Measurements from ENCODE around the gene TPSAB1.
"Not testable (repeated sequence)": the region's sequence is repeated elsewhere in the genome, so short reads cannot be mapped to it uniquely, and the experiment has no call there.

TPSAB1 gene

DNA sequence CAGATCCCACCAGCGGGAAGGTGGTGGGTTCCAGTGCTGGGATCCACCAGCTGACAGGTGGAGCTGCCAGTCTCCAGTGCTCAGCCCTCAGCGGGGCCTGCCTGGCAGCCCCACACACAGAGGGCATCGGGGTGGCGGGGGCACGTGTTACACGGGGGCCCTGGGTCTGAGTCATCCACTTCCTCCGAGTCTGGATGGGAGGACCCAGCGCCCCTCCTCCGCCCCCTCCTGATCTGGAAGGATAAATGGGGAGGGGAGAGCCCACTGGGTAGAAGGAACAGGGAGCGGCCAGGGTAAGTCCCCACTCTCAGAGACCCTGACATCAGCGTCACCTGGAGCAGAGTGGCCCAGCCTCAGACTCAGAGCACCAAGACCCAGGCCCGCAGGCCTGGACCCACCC, at the start of gene TPSAB1:
TPSAB1 (plus strand) TSS at position 270 of the 400 bp plus-strand sequence. CDS start 234 bp downstream, outside the sequence.
- not testable (repeated sequence) for DNase-seq

DNA sequence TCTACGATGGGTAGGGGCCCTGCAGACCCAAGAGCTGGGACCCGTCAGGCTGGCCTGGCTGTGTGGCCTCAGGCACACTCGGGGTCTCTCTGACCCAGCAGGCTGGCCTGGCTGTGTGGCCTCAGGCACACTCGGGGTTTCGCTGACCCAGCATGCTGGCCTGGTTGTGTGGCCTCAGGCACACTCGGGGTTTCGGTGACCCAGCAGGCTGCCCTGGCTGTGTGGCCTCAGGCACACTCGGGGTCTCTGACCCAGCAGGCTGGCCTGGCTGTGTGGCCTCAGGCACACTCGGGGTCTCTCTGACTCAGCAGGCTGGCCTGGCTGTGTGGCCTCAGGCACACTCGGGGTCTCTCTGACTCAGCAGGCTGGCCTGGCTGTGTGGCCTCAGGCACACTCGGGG, 49.7 kb upstream of the TPSAB1 start:
- DNase-seq, result not testable (repeated sequence)

DNA sequence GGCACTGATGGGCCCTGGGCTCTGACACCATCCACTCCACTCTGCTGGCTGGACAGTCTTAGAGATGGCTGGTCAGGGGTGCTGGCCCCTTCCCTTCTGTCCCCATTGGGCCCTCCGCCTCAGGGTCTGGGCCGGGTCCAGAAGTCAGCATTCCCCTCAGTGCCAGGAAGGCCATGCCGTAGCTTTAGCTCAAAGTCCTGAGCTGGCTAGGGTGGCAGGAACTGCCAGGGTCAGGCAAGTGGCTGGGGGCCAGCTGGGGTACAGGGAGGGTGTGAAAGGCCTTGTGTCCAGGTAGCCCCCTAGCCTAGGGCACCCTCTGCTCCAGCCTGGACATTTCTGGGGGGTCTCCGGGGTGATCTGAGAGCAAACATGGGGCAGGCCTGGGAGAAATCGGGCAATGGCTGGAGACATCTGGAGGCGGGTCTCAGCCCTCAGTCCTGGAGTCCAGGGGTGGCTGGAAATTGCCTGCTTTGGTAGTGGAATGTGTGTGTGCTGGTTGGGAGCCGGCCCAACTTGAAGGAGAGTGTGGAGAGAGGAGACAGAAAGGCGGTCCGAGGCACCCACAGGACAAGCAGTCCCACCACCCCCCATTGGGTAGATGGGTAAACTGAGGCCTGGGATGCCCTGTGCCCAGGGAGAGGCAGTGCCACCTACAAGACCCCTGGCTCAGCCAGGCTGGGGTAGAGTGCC, 48.0 kb upstream of the TPSAB1 start:
- no peak for DNase-seq

DNA sequence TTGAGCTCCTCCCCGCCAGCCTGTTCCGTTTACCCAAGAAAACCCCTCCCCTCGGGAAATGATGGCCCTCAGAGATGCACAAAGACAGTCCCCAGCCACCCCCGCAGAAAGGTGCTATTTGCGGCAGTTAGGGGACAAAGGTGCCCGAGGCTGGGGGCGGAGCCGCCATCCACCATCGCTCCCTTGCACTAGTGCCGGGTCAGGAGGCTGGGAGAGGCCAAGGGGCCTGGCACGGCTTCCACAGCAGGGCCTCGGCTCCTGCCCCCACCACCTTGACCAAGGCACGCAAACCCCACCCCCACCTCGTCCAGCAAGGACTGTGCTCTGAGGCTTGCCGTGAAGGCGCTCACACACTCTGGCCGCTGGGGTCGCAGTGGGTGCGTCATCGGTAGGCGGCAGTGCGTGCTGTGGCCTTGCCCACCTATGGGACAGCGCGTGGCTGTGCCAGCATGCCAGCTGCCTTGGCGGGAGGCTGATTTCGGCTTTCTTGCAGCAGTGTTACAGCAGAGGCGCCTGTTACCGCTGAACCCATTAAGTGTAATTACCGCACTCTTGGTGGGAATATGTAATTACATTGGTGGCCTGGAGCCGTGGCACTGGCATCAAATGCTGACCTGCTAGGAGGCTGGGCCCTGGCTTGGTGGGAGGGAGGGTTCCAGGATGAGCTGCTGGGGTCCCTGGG, 47.2 kb upstream of the TPSAB1 start:
- no peak for DNase-seq

DNA sequence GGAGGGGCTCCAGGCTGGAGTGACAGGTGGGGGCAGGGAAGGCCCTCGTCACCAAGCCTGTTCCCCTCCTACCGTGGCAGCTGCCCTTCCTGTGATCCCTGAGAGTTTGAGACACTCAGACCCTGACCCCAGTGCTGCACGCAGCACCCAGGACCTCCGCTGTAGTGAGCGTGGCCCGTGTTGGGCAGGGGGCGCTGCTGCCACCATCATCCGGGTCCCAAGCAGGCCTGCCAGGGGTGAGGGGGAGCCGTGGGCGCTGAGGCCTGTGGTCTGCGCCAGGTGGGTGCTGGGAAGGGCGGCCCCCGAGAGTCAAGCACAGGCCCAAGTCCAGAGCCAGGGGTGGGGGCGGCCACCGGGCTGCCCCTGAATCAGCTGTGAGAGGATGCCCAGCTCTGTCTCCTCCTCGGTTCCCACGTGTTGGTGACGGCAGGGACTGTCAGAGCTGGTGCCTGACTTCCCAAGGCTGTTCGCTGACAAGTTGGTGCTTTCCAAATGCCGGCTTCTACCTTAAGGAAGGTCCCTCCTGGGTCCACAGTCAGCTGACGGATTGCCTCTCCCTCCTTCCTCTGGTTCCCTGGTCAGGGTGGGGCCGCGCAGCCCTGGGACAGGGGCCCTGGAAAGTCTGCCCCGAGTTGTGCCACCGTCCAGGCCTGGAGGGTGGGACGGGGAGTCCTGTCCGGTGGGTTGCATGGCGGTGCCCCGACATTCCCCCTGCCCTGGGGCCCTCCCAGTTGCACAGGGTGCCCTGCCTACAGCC, 46.5 kb upstream of the TPSAB1 start:
- DNase-seq, result no peak

DNA sequence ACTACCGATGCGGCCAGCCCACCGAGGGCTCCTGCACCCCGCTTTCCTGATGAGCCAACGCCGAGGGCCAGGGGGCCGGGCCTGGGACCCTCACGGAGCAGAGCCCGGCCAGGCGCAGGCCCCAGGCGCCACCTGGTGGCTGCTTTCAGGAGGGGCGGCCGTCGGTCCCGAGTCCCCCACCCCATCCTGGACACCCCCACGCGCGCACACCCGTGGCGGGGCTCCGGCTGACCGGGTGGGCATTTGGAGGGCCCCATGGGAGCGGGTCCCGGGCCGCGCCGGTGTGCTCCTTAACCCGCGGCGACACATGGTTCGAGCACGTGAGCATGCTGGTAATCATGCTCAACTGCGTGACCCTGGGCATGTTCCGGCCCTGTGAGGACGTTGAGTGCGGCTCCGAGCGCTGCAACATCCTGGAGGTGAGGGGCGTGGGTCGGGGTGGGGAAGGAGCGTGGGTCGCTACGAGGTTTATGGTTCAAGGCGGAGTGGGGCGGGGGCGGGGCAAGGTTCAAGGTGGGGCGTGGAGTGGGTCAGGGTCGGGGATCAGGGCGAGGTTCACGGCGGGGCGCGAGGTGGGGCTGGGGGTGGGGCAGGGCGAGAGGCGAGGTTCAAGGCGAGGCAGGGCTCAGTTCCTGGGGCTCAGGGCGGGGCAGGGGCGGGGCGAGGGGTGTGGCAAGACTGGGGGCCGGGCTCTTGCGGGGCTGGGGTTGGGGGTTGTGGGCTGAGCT, 45.7 kb upstream of the TPSAB1 start:
- no peak for DNase-seq

DNA sequence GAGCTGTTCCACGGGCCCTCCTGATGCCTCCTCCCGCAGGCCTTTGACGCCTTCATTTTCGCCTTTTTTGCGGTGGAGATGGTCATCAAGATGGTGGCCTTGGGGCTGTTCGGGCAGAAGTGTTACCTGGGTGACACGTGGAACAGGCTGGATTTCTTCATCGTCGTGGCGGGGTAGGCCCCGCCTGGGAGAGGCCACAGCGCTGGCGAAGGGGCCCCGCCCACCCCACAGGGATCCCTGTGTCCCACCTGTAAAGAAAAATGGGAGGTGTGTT, 45.2 kb upstream of the TPSAB1 start:
- no peak for DNase-seq

DNA sequence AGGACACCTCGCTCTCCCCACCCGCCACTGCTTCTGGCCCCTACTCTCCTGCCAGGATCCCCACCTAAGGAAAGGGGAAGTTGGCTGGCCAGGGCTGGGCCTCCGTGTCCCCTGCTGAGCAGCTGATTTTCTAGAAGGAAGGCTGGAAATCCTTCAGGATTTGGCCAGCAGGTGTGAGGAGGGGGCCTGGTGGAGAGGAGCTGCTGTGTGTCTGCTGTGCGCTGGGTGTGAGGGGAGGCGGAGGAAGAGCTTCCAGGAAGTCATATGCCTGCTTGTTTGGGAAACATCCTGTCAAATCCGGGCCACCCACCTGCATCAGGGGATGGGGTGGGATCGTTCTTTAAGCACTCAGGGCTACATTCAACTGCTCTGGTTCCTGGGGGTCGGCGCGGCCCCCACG, 44.0 kb upstream of the TPSAB1 start:
- no peak for DNase-seq

DNA sequence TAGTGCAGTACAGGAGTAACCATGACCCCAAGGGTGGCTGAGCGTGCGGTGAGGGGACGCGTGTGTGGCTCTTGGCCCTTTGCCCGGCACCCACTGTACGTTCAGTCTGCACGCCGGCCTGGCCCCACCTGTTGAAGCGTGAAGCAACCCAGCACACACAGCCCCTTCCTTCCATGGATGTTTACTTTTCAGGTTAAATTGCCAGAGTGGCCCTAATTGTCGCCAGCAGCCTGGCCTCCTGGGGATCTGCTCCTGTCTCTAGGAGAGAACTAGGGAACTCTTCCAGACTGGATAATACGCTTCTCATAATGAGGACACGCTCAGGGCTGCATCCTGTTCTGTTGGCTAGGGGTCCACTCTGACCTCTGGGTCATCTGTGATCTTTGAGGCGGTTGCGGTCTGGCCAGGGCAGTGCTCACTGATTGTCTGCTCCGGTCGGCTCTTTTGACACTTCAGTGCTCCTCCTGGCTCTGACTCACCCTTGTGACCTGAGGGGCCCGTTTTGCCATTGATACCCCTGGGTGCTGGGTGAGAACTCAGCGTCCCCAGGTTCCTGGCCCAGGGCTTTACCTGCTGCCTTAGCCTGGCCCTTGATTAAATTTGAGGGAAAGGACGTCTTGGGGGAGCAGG, 43.2 kb upstream of the TPSAB1 start:
- no peak for DNase-seq

DNA sequence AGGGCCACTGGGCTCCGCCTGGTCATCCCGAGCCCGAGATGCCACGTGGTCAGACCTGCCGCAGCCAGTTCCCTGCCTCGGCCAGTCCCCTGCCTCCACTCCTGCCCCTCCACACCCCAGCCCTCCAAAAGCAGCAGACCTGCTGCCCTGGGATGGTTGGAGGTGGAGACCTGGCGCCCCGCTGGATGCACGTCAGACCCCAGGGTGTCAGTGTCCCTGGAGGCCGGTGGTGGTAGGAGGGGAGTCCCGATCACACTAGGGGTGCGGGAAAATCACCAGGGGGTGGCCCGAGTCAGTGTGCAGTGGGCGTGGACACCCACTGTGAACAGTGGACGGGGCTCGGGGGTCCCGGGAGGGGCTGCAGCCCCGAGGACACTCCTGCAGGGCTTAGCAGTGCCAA, 42.3 kb upstream of the TPSAB1 start:
- no peak for DNase-seq

DNA sequence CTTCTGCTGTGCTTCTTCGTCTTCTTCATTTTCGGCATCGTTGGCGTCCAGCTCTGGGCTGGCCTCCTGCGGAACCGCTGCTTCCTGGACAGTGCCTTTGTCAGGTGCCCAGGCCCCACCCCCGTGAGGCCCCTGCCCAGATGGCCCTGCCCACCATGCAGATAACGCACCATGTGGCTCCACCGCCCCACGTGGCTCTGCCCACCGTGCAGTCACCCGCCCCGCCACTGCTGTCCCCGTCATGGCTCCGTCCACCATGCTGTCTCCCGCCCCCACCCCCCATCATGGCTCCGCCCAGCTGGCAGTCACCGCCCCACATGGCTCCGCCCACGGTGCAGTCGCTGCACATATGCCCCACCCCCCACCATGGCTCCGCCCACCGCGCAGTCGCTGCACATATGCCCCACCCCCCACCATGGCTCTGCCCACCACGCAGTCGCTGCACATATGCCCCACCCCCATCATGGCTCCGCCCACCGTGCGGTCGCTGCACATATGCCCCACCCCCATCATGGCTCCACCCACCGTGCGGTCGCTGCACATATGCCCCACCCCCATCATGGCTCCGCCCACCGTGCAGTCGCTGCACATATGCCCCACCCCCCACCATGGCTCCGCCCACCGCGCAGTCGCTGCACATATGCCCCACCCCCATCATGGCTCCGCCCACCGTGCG, 41.7 kb upstream of the TPSAB1 start:
- not testable (repeated sequence) for DNase-seq

DNA sequence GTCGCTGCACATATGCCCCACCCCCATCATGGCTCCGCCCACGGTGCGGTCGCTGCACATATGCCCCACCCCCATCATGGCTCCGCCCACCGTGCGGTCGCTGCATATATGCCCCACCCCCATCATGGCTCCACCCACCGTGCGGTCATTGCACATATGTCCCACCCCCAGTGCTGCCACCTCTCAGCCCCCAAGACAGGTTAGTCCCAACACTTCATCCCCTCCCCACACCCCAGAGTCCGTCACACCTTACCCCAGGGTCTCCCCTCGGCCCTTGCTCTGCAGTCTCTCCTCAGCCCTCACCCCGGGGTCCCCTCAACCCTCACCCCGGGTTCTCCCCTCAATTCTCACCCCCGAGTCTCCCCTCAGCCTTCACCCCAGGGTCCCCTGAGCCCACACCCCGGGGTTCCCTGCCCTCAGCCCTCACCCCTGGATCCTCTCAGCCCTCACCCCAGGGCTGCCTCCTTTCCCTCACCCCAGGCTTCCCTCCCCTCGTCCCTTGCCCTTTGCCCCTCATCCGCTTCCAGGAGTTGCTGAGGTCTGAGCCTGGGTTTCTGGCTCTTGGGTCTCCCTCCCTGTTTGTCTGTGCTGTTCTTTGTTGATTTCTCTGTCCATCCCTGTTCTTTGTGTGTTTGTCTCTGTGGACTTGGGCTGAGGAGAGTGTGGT, 41.0 kb upstream of the TPSAB1 start:
- DNase-seq, result no peak

DNA sequence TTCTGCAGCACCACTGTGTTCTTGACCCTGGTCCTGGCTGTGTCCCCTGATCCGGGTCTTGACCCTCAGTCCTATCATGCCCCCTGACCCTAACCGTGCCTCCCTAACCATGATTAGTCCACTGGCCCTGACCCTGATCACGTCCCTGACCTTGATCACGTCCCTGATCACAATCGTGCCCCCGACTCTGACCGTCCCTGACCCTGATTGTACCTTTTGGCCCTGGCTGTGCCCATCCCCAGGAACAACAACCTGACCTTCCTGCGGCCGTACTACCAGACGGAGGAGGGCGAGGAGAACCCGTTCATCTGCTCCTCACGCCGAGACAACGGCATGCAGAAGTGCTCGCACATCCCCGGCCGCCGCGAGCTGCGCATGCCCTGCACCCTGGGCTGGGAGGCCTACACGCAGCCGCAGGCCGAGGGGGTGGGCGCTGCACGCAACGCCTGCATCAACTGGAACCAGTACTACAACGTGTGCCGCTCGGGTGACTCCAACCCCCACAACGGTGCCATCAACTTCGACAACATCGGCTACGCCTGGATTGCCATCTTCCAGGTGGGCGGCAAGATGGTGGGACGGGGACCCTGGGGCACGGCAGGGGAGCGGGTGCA, 40.4 kb upstream of the TPSAB1 start:
- DNase-seq, result no peak

DNA sequence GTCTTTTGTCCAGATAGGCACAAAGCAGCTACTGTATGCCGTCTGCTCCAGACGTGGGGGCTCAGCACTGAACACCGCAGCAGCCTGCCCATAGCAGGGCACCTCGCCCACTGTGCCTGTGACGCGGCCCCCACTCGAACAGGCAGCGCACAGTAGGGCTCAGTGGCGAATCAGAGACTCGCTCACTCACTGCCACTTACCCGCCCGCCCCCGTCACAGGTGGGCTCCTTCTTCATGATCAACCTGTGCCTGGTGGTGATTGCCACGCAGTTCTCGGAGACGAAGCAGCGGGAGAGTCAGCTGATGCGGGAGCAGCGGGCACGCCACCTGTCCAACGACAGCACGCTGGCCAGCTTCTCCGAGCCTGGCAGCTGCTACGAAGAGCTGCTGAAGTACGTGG, 39.1 kb upstream of the TPSAB1 start:
- no peak for DNase-seq

DNA sequence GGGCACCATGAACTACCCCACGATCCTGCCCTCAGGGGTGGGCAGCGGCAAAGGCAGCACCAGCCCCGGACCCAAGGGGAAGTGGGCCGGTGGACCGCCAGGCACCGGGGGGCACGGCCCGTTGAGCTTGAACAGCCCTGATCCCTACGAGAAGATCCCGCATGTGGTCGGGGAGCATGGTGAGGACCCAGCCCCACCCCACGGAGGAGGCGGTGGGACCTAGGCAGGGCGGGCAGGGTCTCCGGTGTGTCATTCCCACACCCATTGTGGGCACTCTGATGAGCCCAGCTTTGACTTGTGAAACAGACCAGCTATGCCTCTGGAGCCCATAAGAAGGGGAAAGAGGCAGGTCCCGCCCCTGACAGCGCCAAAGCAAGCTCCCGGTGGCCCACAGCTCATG, 38.2 kb upstream of the TPSAB1 start:
- no peak for DNase-seq

DNA sequence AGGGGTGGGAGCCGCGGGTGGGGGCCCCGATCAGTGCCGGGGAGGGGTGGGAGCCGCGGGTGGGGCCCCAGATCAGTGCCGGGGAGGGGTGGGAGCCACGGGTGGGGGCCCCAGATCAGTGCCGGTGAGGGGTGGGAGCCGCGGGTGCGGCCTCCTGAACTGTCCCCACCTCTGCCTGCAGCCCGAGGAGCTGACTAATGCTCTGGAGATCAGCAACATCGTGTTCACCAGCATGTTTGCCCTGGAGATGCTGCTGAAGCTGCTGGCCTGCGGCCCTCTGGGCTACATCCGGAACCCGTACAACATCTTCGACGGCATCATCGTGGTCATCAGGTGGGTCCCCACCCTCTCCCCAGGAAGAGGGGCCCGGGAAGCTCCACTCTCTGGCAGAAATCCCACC, 35.6 kb upstream of the TPSAB1 start:
- no peak for DNase-seq

DNA sequence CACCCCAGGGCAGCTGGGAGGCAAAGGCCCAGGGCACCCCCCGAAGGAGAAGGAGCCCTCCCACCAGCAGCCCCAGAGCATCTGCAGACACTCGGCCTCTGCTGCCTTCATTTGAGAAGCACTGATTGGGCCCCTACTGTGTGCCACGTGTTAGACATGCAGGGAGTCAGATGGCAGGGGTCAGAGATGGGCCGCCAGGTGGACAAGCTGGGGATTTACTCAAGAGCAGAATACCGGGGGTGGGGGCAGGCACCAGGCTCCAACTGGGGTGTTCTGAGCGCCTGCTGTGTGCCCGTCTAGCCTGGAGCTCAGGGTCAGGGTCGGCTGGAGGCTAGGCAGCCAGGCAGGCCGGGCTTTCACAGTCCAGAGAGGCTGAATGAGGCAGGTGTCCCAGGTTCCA, 34.2 kb upstream of the TPSAB1 start:
- no peak for DNase-seq

DNA sequence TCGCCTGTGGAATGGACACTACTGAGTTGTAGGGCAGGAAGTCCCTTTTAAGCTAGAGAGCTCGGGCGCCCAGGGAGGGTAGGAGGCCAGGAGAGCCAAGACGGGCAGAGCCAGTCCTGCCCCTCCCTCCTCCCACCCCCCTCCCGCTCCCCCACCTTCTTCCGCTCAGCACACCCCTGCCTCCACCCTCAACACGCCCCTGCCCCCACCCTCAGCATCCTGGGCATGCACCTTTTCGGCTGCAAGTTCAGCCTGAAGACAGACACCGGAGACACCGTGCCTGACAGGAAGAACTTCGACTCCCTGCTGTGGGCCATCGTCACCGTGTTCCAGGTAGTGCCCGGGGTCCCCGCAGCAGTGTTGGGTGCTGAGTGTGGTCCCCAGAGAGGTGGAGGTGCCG, 33.7 kb upstream of the TPSAB1 start:
- no peak for DNase-seq

DNA sequence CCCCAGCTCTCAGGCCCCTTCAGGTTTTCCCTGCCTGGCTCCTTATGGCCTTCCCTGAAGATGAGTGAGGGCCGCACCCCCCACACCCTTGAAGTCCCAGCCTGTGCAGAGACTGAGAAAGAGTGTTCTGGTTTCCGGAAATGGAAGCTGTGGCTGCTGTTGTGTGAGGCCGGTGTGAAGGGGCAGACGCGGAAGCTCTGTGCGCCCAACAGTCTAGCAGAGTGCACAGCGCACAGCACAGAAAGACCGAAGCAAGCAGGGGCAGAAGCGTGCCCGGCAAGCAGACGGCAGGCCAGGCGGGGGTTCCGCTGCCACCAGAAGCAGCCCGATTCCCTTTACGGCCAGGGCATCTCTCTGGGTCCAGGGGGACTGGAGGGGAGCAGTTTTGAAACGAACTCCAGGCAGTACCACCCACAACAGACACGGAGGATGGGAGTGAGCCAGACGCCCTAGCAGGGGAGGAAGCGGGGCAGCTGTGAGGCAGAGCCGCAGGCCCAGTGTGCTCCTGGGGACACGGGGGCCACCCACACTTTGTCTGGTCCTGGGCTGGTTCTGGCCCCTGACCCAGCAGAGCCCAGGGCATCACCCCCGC, 32.2 kb upstream of the TPSAB1 start:
- no peak for DNase-seq

DNA sequence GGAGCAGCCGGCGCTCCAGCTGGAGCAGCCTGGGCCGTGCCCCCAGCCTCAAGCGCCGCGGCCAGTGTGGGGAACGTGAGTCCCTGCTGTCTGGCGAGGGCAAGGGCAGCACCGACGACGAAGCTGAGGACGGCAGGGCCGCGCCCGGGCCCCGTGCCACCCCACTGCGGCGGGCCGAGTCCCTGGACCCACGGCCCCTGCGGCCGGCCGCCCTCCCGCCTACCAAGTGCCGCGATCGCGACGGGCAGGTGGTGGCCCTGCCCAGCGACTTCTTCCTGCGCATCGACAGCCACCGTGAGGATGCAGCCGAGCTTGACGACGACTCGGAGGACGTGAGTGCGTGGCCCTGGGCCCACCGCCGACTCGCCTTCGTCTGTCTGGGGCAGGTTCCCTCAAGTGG, 31.4 kb upstream of the TPSAB1 start:
- no peak for DNase-seq

DNA sequence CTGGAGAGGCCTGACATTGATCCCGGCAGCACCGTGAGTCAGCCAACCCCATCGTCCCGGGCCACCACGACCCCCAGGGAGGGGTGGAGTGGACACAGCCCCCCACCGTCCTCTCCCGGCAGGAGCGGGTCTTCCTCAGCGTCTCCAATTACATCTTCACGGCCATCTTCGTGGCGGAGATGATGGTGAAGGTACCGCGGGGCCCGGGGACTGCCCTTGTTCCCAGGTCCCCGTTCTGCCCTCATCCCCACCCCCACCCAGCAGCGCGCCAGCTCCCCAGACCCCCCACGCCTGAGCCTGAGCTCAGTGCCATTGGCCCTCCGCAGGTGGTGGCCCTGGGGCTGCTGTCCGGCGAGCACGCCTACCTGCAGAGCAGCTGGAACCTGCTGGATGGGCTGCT, 30.0 kb upstream of the TPSAB1 start:
- no peak for DNase-seq
